Endothelial cell (in vitro differentiated cells): ENCODE measurements around the gene CHD6. TPM values are rescaled to one million over a fixed set of nuclear protein-coding genes. Genes with fewer than 3 reads are reported as not detected.

Experiments
- DNase-seq: peaks from one replicate; pipeline ENCODE4 v3.0.0; 2021; ENCODE audit warnings: low spot score
- H3K27ac Mint-ChIP-seq: one replicate; pipeline ENCODE4 v1.8.0; 2021; ENCODE audit warnings: mixed read lengths, inconsistent platforms; ENCODE audit not compliant: unreplicated experiment
- H3K27me3 Mint-ChIP-seq: one replicate; pipeline ENCODE4 v1.8.0; 2021; ENCODE audit warnings: mild to moderate bottlenecking, moderate library complexity, mixed read lengths, inconsistent platforms; ENCODE audit not compliant: unreplicated experiment
- H3K36me3 Mint-ChIP-seq: one replicate; pipeline ENCODE4 v1.8.0; 2021; ENCODE audit warnings: mild to moderate bottlenecking, low read depth, mixed read lengths, inconsistent platforms; ENCODE audit not compliant: unreplicated experiment
- H3K4me1 Mint-ChIP-seq: one replicate; pipeline ENCODE4 v1.8.0; 2021; ENCODE audit warnings: mild to moderate bottlenecking, mixed read lengths, inconsistent platforms; ENCODE audit not compliant: unreplicated experiment
- H3K4me3 Mint-ChIP-seq: one replicate; pipeline ENCODE4 v1.8.0; 2021; ENCODE audit warnings: mild to moderate bottlenecking, mixed read lengths, inconsistent platforms; ENCODE audit not compliant: unreplicated experiment
- H3K9me3 Mint-ChIP-seq: one replicate; pipeline ENCODE4 v1.8.0; 2021; ENCODE audit warnings: mixed read lengths, inconsistent platforms; ENCODE audit not compliant: unreplicated experiment
- total RNA-seq: library from RNA; stranded (reverse); fragmentation: NEBNext Ultra II Directional; extraction: Animal tissue kit (Norgen Biotek cat#: 25700); gene quantifications from one replicate; pipeline ENCODE4 v1.2.1, GENCODE V29; 2021; ENCODE audit not compliant: unreplicated experiment
- TF ChIP-seq, protein P1 (sequence below): fragments of 200-600 bp; sonication (generic); IDR thresholded peaks from one replicate; pipeline ENCODE4 v1.5.0; 2021; ENCODE audit warnings: antibody characterized with exemption; ENCODE audit not compliant: unreplicated experiment

CHD6 gene
- total RNA-seq, 1 donor from 2014 or later = 71.8 TPM

DNA sequence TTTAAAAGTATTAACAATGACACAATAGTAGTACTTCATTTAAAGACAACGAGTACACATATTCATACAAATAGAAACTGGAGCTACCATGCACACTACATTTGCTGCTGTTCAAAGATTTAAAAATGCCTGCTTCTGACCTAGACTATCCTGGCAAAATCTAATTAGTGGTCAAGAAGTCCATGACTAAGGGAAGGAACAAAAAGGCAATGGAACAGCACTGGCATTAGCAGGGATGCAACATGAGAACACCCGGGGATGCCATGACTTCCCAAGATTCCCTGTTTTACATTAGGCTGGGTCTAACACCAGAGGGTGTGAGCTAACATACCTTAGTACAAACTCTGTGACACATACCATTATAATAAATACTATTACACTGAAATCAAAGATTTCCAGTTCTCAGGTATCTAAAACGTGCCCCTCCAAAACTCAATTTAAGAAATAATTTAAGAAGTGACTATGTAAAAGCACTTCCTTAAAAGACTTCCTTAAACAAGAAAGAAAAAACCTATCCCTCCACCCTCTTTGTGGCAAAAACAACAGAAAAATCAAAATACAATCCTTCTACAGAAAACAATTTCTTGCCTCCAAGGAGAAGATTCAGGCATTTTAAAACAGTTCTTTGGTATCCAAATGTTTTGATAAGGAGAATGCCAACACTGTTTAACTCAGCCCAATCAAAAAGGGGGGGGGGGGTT is 25.5 kb downstream of the CHD6 start:
- no peak for DNase-seq
- Mint-ChIP-seq H3K36me3 (peaks cover 28% of the 10 kb centered on the region), H3K27ac (no peak overlapping the region), H3K27me3 (peaks cover 1% of the 10 kb centered on the region), H3K4me3 (no peak overlapping the region), H3K4me1 (no peaks in the 10 kb centered on the region), H3K9me3 (peaks cover 18% of the 10 kb centered on the region)
- TF ChIP-seq, protein P1, sequence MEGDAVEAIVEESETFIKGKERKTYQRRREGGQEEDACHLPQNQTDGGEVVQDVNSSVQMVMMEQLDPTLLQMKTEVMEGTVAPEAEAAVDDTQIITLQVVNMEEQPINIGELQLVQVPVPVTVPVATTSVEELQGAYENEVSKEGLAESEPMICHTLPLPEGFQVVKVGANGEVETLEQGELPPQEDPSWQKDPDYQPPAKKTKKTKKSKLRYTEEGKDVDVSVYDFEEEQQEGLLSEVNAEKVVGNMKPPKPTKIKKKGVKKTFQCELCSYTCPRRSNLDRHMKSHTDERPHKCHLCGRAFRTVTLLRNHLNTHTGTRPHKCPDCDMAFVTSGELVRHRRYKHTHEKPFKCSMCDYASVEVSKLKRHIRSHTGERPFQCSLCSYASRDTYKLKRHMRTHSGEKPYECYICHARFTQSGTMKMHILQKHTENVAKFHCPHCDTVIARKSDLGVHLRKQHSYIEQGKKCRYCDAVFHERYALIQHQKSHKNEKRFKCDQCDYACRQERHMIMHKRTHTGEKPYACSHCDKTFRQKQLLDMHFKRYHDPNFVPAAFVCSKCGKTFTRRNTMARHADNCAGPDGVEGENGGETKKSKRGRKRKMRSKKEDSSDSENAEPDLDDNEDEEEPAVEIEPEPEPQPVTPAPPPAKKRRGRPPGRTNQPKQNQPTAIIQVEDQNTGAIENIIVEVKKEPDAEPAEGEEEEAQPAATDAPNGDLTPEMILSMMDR = no peak

DNA sequence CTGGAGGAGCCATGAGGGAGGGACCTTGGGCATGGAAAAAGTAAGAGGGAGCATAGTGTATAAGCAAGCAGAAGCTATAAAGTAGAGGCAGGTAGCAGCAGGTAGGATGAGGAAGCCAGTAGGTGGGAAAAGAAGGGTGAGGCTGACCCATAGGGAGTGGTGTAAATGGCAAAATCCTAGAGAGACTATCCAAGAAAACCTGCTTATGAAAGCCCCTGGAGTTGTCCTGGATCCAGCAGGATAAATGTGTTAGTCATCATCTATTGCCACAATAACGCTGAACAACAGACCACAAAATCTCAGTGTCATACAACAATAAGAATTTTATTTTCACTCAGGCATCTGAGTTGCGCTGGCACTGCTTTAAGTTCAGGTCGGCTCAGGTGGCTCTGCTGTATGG is 30.2 kb downstream of the CHD6 start:
- DNase-seq = no peak
- Mint-ChIP-seq H3K27me3 (peaks cover 3% of the 10 kb centered on the region), H3K4me1 (no peaks in the 10 kb centered on the region), H3K36me3 (peaks cover 15% of the 10 kb centered on the region), H3K4me3 (no peak overlapping the region), H3K9me3 (no peaks in the 10 kb centered on the region), H3K27ac (no peak overlapping the region)
- TF ChIP-seq, protein P1 = no peak

DNA sequence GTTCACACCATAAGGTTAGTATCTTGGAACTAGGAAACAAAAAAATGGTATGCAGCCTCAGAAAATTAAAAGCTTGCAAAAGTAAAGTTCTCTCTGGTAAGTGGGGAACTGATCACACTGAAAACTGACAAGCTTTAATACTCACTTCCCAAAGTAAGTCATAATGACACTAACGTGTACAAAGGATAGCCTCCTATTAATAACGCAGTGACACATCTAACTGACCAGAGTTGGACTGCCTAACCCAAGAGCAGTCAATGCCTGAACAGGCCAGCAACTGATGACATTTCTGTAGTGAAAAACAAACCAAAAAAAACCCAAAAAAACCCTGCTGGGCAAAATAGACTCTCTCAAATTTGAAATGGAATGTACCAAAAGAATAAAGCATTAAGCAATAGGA is 30.7 kb downstream of the CHD6 start:
- no peaks in the 10 kb centered on the region for H3K9me3 Mint-ChIP-seq
- no peaks in the 10 kb centered on the region for H3K4me1 Mint-ChIP-seq

DNA sequence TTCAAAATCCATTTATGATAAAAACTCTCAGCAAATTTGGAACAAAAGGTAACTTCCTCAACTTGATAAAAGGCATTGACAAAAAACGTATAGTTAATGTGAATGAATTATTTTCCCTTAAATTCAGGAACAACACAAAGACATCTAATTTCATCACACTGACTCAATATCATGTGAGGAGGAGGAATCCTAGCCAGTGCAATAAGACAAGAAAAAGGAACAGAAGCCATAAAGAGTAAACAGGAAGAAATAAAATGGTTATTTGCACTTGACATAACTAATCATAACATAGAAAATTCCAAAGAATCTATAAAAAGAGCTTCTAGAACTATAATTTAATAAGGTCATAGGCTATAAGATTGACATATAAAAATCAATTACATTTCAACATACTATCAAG is 31.4 kb downstream of the CHD6 start:
- no peaks in the 10 kb centered on the region for H3K9me3 Mint-ChIP-seq
- no peaks in the 10 kb centered on the region for H3K4me1 Mint-ChIP-seq
- peaks cover 3% of the 10 kb centered on the region for H3K27me3 Mint-ChIP-seq
- H3K27ac Mint-ChIP-seq = no peak overlapping the region
- TF ChIP-seq, protein P1 = no peak
- peaks cover 15% of the 10 kb centered on the region for H3K36me3 Mint-ChIP-seq
- no peak for DNase-seq
- H3K4me3 Mint-ChIP-seq = no peak overlapping the region

More for the DNA sequence above, 30.7 kb downstream of the CHD6 start:
- no peak overlapping the region for H3K4me3 Mint-ChIP-seq
- TF ChIP-seq, protein P1 = no peak
- no peak overlapping the region for H3K27ac Mint-ChIP-seq
- H3K27me3 Mint-ChIP-seq = peaks cover 3% of the 10 kb centered on the region
- no peak for DNase-seq
- peaks cover 15% of the 10 kb centered on the region for H3K36me3 Mint-ChIP-seq

DNA sequence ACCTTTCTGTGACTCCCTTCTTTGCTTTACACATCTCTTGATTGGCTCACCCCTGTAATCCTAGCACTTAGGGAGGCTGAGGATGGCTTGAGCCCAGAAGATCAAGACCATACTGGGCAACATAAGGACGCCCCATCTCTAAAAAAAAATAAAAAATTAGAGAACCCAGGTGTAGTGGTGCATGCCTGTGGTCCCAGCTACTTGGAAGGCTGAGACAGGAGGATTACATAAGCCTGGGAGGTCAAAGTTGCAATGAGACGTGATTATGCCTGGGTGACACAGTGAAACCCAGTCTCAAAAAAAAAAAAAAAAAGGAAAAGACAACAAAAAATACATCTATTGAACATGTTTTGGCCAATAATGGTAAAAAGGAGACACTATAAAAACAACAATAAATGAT is 37.8 kb downstream of the CHD6 start:
- Mint-ChIP-seq H3K36me3 (peaks cover 3% of the 10 kb centered on the region), H3K4me3 (no peak overlapping the region), H3K9me3 (no peaks in the 10 kb centered on the region), H3K4me1 (peaks cover 22% of the 10 kb centered on the region), H3K27me3 (no peaks in the 10 kb centered on the region), H3K27ac (no peak overlapping the region)
- no peak for DNase-seq
- TF ChIP-seq, protein P1 = no peak
